GM12892 (cell line): ENCODE results near the gene HDHD3.

Source experiments
- POLR2A ChIP-seq: IDR thresholded peaks from 2 replicates; pipeline ENCODE4 v1.6.1; 2011; ENCODE audit warnings: low read depth, low read length, control low read depth
- POLR2AphosphoS5 ChIP-seq: IDR thresholded peaks from 2 replicates; pipeline ENCODE4 v1.6.1; 2011; ENCODE audit warnings: low read depth, low read length, control low read depth
- TAF1 ChIP-seq: IDR thresholded peaks from 2 replicates; pipeline ENCODE4 v1.6.1; 2011; ENCODE audit warnings: low read depth, mild to moderate bottlenecking, control low read depth, low read length, borderline replicate concordance

GRCh38 chr9:113350107-113350661 lies 26.6 kb downstream of the HDHD3 start:
- TF ChIP-seq POLR2A (no peak), POLR2AphosphoS5 (no peak), TAF1 (no peak)
